ENCODE data around the gene ATP6V0B. TPM values are rescaled to one million over a fixed set of nuclear protein-coding genes. Genes with fewer than 3 reads are reported as not detected.

The ATP6V0B gene
- total RNA-seq, 1 donor from 2014 or later: 75.5 TPM

DNA sequence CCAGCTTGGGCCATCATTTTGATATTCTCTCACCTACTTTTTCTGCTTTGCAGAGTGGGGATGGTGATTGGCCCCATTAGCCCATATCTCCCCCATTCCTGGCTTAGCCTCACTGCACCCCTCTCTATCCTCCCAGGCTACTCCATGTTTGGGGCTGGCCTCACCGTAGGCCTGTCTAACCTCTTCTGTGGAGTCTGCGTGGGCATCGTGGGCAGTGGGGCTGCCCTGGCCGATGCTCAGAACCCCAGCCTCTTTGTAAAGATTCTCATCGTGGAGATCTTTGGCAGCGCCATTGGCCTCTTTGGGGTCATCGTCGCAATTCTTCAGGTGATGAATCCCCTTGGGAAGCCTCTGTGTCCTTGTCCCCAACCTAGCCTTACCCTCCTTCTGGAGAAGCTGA lies 2.1 kb downstream of the ATP6V0B start:
- TF ChIP-seq, protein P1, sequence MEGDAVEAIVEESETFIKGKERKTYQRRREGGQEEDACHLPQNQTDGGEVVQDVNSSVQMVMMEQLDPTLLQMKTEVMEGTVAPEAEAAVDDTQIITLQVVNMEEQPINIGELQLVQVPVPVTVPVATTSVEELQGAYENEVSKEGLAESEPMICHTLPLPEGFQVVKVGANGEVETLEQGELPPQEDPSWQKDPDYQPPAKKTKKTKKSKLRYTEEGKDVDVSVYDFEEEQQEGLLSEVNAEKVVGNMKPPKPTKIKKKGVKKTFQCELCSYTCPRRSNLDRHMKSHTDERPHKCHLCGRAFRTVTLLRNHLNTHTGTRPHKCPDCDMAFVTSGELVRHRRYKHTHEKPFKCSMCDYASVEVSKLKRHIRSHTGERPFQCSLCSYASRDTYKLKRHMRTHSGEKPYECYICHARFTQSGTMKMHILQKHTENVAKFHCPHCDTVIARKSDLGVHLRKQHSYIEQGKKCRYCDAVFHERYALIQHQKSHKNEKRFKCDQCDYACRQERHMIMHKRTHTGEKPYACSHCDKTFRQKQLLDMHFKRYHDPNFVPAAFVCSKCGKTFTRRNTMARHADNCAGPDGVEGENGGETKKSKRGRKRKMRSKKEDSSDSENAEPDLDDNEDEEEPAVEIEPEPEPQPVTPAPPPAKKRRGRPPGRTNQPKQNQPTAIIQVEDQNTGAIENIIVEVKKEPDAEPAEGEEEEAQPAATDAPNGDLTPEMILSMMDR (IDR thresholded peaks at IDR 0.05): no peak
- Mint-ChIP-seq H3K4me3 (peak overlapping the region; percentile 92), H3K9me3 (no peaks in the 10 kb centered on the region), H3K36me3 (ENCODE audit: low read depth) (peaks cover 44% of the 10 kb centered on the region), H3K27me3 (no peaks in the 10 kb centered on the region), H3K4me1 (peaks cover 58% of the 10 kb centered on the region), H3K27ac (peak overlapping the region; percentile 37)
- no peak for DNase-seq
- ATAC-seq (ENCODE audit: low read depth): no peak
- ChIA-PET CTCF (no interaction called here), POLR2A (interaction anchor here (3.3 kb wide), 1 partner anchor 15 kb away, joined by 23 read pairs; the partner anchor contains the start of gene CCDC24)
- intact Hi-C loops (cut with micrococcal nuclease): loop anchor here (10.0 kb wide), 4 partner anchors 238 to 1642 kb away; partner anchors contain the start of genes CDC20, DMAP1, FOXJ3 and PPCS

DNA sequence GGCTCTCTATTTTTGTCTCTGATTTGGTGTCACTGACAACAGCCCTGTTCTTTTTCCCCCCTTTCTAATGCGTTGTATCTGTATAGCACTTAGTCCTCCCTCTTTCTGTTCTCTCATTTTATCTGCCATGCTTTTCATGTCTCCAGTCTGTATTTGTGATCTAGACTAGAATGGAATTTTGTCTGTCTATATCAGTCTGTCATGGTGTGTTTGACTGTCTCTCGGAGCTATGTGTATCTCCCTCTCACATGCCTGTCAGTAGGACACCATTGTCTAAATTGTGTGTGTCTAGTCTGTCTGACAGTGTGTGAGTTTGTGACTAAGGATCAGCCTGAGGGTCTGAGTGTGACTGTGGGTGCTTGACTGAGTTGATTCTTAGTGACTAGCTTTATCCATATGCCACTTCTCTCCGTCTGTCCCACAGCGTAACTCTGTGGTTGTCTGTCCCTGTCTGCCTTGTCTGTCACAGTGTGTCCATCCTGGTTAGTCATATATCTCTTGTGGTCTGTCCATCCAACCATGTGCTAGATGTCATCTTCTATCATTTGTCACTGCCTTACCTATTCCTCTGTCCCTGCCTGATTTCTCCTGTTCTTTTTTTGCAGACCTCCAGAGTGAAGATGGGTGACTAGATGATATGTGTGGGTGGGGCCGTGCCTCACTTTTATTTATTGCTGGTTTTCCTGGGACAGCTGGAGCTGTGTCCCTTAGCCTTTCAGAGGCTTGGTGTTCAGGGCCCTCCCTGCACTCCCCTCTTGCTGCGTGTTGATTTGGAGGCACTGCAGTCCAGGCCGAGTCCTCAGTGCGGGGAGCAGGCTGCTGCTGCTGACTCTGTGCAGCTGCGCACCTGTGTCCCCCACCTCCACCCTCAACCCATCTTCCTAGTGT lies 2.9 kb downstream of the ATP6V0B start:
- Mint-ChIP-seq H3K9me3 (no peaks in the 10 kb centered on the region), H3K27me3 (no peaks in the 10 kb centered on the region), H3K27ac (peak overlapping the region; percentile 31), H3K36me3 (ENCODE audit: low read depth) (peaks cover 37% of the 10 kb centered on the region), H3K4me1 (peaks cover 58% of the 10 kb centered on the region), H3K4me3 (peak overlapping the region; percentile 92)
- DNase-seq (no peak), ATAC-seq (ENCODE audit: low read depth) (no peak)
- TF ChIP-seq, protein P1 (IDR thresholded peaks at IDR 0.05): no peak
- intact Hi-C loops (cut with micrococcal nuclease): loop anchor here (10.0 kb wide), 4 partner anchors 237 to 1643 kb away; partner anchors contain the start of genes CDC20, DMAP1, FOXJ3 and PPCS
- CTCF ChIA-PET: no interaction called here
- POLR2A ChIA-PET: no interaction called here

DNA sequence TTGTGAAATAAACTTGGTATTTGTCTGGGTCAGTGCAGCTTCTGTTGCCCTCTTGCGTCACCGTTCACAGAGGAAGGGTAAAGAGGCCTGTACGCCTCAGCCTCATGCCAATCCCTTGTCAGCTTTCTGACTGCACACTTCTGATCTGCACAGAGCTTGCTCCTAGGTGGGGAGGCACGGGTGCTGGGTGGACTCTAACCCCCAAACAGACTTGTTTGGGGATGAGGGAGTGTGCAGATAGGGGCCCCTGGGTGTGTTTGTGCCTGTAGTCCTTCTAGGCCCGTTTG lies 3.4 kb downstream of the ATP6V0B start:
- H3K27ac Mint-ChIP-seq: no peak overlapping the region
- no peak for ATAC-seq (ENCODE audit: low read depth)
- H3K9me3 Mint-ChIP-seq: no peaks in the 10 kb centered on the region
- POLR2A ChIA-PET: interaction anchor here (0.5 kb wide), 1 partner anchor 53 kb away, joined by 5 read pairs; no protein-coding TSS in a partner anchor
- no peak for DNase-seq
- CTCF ChIA-PET: no interaction called here
- no peaks in the 10 kb centered on the region for H3K27me3 Mint-ChIP-seq
- TF ChIP-seq, protein P1 (IDR thresholded peaks at IDR 0.05): no peak
- H3K4me3 Mint-ChIP-seq: peak overlapping the region; percentile 92
- H3K36me3 Mint-ChIP-seq (ENCODE audit: low read depth): peaks cover 31% of the 10 kb centered on the region
- H3K4me1 Mint-ChIP-seq: peaks cover 57% of the 10 kb centered on the region
- intact Hi-C loops (cut with micrococcal nuclease): loop anchor here (10.0 kb wide), 4 partner anchors 237 to 1643 kb away; partner anchors contain the start of genes CDC20, DMAP1, FOXJ3 and PPCS

DNA sequence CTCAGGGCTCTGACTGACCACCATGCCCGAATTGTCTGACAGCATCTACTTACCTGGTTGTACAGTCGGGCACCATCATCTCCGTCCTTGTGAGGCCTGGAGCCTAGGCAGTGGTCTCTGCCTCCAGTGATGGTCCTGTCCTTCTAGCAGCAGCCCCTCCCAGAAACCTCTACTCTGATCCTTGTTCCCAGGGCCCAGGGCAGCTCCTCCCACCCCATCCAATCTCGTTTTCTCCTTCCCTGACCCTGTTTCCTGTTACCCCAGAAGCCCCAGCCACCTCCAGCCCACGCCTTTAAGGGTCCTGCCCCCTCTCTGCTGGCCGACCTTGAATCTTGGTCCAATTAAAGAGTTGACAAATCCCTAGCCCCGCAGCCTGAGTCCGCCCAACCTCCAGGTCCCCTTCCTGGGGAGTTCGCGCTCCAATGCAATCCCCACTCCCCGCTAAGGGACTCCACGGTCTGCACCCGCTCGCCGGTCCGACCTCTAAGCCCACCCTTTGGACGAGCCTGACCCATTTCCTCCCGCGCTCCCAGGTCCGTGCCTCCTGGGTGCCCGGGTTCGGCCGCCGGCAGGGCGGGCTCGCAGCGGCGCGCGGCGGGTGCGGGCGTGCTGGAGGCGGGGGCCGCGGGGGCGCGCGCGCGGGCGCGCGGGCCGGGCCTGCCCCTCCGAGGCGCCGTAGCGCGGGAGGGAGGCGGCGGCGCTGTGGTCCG lies 3.9 kb downstream of the ATP6V0B start, which contains the start of gene B4GALT2:
B4GALT2 (plus strand) TSS at position 660 of the 710 bp plus-strand sequence. CDS start 1,951 bp downstream, outside the sequence.
- Mint-ChIP-seq H3K9me3 (no peaks in the 10 kb centered on the region), H3K27me3 (no peaks in the 10 kb centered on the region), H3K36me3 (ENCODE audit: low read depth) (peaks cover 27% of the 10 kb centered on the region), H3K4me3 (peak within 1 kb of the TSS; percentile 92), H3K4me1 (peaks cover 52% of the 10 kb centered on the region), H3K27ac (peak within 1 kb of the TSS; percentile 44)
- intact Hi-C loops (cut with micrococcal nuclease): loop anchor here (10.0 kb wide), 4 partner anchors 236 to 1644 kb away; partner anchors contain the start of genes CDC20, DMAP1, FOXJ3 and PPCS
- TF ChIP-seq, protein P1 (IDR thresholded peaks at IDR 0.05): no peak
- ChIA-PET CTCF (no interaction called here), POLR2A (interaction anchor here (0.5 kb wide), 1 partner anchor 52 kb away, joined by 5 read pairs; no protein-coding TSS in a partner anchor)
- peak; percentile 44 for DNase-seq
- ATAC-seq (ENCODE audit: low read depth): no peak

DNA sequence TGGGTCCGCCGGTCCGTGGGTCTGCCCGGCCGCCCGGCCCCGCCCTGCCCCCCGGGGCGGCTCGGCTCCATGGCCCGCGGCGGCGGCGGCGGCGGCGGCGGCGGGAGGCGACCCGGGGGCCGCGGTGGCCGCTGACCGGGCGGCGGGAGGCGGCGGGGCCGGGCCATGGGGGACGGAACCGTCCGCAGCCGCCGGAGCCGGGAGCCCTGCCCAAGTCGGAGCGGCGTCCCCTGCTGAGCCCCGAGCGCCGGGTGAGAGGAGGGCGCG lies 4.4 kb downstream of the ATP6V0B start:
- H3K4me1 Mint-ChIP-seq: peaks cover 47% of the 10 kb centered on the region
- H3K9me3 Mint-ChIP-seq: no peaks in the 10 kb centered on the region
- ATAC-seq (ENCODE audit: low read depth) (no peak), DNase-seq (no peak)
- no peak overlapping the region for H3K27ac Mint-ChIP-seq
- H3K36me3 Mint-ChIP-seq (ENCODE audit: low read depth): peaks cover 24% of the 10 kb centered on the region
- no peak overlapping the region for H3K4me3 Mint-ChIP-seq
- ChIA-PET CTCF (no interaction called here), POLR2A (no interaction called here)
- intact Hi-C loops (cut with micrococcal nuclease): loop anchor here (10.0 kb wide), 4 partner anchors 236 to 1644 kb away; partner anchors contain the start of genes CDC20, DMAP1, FOXJ3 and PPCS
- TF ChIP-seq, protein P1 (IDR thresholded peaks at IDR 0.05): no peak
- H3K27me3 Mint-ChIP-seq: no peaks in the 10 kb centered on the region
